GM13976 (cell line): ENCODE results near the gene TLE6.

Experiments used
- DNase-seq: peaks from one replicate; pipeline ENCODE4 v3.0.0; 2012; ENCODE audit warnings: low spot score
- CTCF ChIP-seq: IDR thresholded peaks from 2 replicates; pipeline ENCODE4 v1.5.1; 2012; ENCODE audit warnings: borderline replicate concordance, mild to moderate bottlenecking; ENCODE audit not compliant: insufficient read depth; ENCODE audit errors: extremely low read depth, missing control alignments, control extremely low read depth
- in situ Hi-C: fragments of 300-500 bp; cut with MboI; formaldehyde crosslinking; loops from one replicate; pipeline ENCODE4 v1.12.0; 2022; ENCODE audit warnings: low sequenced_read_pairs, mixed read lengths, inconsistent platforms; ENCODE audit not compliant: unreplicated experiment

The TLE6 gene

DNA sequence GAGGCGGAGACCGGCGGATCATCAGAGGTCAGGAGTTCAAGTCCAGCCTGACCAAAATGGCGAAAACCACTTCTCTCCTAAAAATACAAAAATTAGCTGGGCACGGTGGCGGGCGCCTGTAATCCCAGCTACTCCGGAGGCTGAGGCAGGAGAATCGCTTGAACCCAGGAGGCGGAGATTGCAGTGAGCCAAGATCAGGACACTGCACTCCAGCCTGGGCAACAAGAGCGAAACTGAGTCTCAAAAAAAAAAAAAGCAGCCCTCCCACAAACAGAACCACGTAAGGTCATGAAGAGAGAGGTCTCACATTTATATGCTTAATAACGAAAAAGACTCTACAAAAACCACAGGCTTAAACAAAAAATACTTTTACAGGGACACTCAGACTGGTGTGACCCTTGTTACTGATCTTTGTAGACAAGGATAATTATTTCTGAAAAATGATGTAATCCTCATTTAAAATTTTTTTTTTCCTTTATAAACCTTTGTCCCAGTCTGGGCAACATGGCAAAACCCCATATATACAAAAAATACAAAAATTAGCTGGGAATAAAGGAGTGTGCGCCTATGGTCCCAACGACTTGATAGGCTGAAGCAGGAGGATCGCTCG, 31.7 kb upstream of the TLE6 start:
- TF ChIP-seq CTCF: no peak
- no peak for DNase-seq
- in situ Hi-C loops: no loop called here

- DNase-seq: peak; percentile 45
- in situ Hi-C loops: loop anchor here (10.0 kb wide), 1 partner anchor 155 kb away; no protein-coding TSS in a partner anchor
- TF ChIP-seq CTCF: no peak
Observed at GRCh38 chr19:2949939-2950285, 27.5 kb upstream of the TLE6 start.

GRCh38 chr19:2950286-2951124, 26.9 kb upstream of the TLE6 start:
- in situ Hi-C loops: loop anchor here (10.0 kb wide), 1 partner anchor 154 kb away; no protein-coding TSS in a partner anchor
- no peak for TF ChIP-seq CTCF
- peak; percentile 99 for DNase-seq

DNA sequence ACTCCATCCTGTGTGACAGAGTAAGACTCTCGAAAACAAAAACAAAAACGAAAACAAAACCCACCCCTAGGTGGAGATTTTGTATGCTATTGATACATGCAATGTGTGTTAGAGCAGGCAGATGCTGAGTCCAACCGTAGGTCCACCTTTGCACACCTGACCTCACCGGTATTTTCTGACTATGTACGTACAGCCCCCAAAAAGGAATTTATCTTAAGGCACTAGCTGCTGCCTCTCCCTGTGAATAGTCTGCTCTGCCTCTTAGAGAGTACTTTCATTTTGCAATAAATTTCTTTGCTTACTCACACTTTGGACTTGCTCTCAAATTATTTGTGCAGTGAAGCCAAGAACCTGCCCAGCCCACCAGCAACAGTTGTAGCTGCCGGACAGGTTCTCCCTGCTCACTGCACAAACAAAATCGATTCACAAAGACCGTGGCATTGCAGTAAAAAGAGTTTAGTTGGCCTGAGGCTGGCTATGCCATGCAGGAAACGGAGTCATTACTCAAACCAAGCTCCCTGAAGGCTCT, 24.3 kb upstream of the TLE6 start:
- in situ Hi-C loops: loop anchor here (10.0 kb wide), 1 partner anchor 152 kb away; no protein-coding TSS in a partner anchor
- no peak for TF ChIP-seq CTCF
- DNase-seq: no peak

DNA sequence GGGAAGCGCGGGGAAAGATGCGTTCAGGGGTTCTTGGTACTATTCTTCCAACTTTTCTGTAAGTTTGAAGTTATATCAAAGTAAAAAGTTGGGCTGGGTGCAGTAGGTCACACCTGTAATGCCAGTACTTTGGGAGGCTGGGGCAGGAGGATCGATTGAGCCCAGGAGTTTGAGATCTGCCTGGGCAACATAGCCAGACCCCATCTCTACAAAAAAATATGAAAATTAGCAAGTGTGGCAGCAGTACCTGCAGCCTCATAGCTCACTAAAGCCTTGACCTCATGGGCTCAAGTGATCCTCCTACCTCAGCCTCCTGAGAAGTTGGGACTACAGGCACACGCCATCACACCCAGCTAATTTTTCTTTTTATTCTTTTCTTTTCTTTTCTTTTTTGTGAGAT, 20.2 kb upstream of the TLE6 start:
- in situ Hi-C loops: loop anchor here (10.0 kb wide), 1 partner anchor 148 kb away; no protein-coding TSS in a partner anchor
- no peak for TF ChIP-seq CTCF
- no peak for DNase-seq

DNA sequence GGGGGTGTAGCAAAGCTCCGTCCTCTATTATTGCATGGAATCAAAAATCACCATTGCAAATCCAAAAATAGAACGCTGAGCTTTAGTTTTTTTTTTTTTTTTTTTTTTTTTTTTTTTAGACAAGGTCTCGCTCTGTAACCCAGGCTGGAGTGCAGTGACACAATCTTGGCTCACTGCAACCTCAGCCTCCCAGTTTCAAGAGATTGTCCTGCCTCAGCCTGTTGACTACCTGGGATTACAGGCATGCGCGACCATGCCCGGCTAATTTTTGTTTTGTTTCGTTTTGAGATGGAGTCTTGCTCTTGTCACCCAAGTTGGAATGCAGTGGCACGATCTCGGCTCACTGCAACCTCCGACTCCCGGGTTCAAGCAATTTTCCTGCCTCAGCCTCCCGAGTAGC, 17.2 kb upstream of the TLE6 start:
- in situ Hi-C loops: no loop called here
- no peak for TF ChIP-seq CTCF
- no peak for DNase-seq
